NCI-H2029 treated with DMSO at 0.1 percent for 48 hours (cell line): Measurements from ENCODE around the gene PCDHGA7.
"Not testable (repeated sequence)": the region's sequence is repeated elsewhere in the genome, so short reads cannot be mapped to it uniquely, and the experiment has no call there.

Experiments
- DNase-seq: peaks from one replicate; lab custom pipeline; 2025; lab: John Stamatoyannopoulos, UW

PCDHGA7 gene

DNA sequence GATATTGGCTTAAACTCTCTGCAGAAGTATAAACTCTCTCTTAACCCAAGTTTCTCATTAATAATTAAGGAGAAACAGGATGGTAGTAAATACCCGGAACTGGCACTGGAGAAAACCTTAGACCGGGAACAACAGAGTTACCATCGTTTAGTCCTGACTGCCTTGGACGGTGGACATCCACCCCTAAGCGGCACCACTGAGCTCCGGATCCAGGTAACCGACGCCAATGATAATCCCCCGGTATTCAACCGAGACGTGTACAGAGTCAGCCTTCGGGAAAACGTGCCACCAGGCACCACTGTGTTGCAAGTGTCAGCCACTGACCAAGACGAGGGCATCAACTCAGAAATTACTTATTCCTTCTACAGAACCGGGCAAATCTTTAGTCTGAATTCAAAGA, 16.1 kb downstream of the PCDHGA7 start:
- DNase-seq: no peak

GRCh38 chr5:141399555-141400258, 17.2 kb downstream of the PCDHGA7 start:
- no peak for DNase-seq

DNA sequence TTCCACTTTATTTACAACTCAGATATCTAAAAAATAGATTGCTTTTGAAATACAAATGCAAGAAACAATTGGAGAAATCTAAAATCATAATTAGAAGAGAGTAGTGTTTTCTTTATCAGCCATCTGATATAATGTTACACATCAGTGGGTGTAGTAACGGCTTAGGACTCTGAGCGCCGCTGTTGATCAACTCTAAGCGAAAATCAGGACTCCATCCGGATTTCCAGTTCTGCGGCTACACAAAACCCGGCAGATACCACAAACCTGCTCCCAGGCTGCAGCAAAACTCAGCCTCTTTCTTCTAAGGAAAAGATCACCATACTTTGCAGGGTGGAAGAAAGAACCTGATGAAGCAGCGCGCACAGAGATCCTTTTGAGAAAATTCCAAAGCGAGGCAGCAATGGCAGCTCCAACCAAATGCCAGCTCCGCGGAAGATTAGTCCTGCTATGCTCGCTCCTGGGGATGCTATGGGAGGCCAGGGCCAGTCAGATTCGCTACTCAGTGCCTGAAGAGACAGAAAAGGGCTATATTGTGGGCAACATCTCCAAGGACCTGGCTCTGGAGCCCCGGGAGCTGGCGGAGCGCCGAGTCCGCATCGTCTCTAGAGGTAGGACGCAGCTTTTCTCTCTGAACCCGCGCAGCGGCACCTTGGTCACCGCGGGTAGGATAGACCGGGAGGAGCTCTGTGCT, 20.2 kb downstream of the PCDHGA7 start, which contains the start of gene PCDHGA9:
Gene PCDHGA9 (plus strand): TSS at position 226 of the 691 bp plus-strand sequence. CDS start 175 bp downstream, at position 401.
- no peak for DNase-seq

DNA sequence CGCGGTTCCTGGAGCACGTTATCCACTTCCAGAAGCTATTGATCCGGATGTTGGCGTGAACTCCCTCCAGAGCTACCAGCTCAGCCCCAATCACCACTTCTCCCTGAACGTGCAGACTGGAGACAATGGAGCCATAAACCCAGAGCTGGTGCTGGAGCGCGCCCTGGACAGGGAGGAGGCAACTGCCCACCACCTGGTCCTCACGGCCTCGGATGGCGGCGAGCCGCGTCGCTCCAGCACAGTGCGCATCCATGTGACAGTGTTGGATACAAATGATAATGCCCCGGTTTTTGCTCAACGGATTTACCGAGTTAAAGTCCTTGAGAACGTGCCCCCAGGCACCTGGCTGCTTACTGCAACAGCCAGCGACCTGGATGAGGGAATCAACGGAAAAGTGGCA, 20.8 kb downstream of the PCDHGA7 start:
- DNase-seq: no peak

GRCh38 chr5:141407790-141408505, 25.4 kb downstream of the PCDHGA7 start, which contains the start of gene PCDHGB6:
Gene PCDHGB6, plus strand, starts transcription at chr5:141408021. Its CDS starts 182 bp downstream, at chr5:141408203.
- DNase-seq: not testable (repeated sequence)

GRCh38 chr5:141409598-141410306, 27.2 kb downstream of the PCDHGA7 start:
- DNase-seq: no peak

DNA sequence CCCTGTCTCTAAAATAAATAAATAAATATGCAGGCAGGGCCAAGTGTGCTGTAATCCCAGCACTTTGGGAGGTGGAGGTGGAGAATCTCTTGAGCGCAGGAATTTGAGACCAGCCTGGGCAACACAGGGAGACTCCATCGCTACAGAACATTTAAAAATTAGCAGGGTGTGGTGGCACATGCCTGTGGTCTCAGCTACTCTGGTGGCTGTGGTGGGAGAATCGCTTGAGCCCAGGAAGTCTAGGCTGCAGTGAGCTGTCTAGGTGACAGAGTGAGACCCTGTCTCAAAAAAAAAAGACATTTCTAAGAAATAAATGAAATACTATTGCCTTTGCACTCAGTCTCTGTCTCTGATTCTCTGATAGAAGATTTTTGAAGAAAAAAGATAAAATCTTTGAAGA, 29.0 kb downstream of the PCDHGA7 start:
- no peak for DNase-seq

- no peak for DNase-seq
Observed at GRCh38 chr5:141412854-141413539, 30.5 kb downstream of the PCDHGA7 start, which contains the start of gene PCDHGA10. Gene PCDHGA10, plus strand, starts transcription at chr5:141412987. Its CDS starts 189 bp downstream, at chr5:141413176.

DNA sequence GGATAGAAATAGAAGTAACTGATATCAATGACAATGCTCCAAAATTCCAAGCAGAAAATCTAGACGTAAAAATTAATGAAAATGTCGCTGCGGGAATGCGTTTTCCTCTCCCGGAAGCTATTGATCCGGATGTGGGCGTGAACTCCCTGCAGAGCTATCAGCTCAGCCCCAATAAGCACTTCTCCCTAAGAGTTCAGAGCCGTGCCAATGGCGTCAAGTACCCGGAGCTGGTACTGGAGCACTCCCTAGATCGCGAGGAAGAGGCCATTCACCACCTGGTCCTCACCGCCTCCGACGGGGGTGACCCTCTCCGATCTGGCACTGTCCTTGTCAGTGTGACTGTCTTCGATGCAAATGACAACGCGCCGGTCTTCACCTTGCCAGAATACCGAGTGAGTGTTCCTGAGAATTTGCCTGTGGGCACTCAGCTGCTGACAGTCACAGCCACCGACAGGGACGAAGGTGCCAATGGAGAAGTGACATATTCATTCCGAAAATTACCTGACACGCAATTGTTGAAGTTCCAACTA, 31.1 kb downstream of the PCDHGA7 start:
- DNase-seq: no peak

DNA sequence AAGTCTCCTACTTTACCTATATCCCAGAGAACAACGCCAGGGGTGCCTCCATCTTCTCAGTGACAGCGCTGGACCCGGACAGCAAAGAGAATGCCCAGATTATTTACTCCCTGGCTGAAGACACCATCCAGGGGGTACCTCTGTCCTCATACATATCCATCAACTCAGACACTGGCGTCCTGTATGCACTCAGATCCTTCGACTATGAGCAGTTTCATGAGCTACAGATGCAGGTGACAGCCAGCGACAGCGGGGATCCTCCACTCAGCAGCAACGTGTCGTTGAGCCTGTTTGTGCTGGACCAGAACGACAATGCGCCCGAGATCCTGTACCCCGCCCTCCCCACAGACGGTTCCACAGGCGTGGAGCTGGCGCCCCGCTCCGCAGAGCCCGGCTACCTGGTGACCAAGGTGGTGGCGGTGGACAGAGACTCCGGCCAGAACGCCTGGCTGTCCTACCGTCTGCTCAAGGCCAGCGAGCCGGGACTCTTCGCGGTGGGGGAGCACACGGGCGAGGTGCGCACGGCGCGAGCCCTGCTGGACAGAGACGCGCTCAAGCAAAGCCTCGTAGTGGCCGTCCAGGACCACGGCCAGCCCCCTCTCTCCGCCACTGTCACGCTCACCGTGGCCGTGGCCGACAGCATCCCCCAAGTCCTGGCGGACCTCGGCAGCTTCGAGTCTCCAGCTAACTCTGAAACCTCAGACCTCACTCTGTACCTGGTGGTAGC, 32.2 kb downstream of the PCDHGA7 start:
- DNase-seq: not testable (repeated sequence)

GRCh38 chr5:141415275-141415618, 32.7 kb downstream of the PCDHGA7 start:
- not testable (repeated sequence) for DNase-seq

- DNase-seq: not testable (repeated sequence)
Observed at GRCh38 chr5:141417494-141418172, 35.1 kb downstream of the PCDHGA7 start, which contains the start of gene PCDHGB7. Gene PCDHGB7, plus strand, starts transcription at chr5:141417677. Its CDS starts 183 bp downstream, at chr5:141417860.

- no peak for DNase-seq
Observed at GRCh38 chr5:141419074-141419880, 36.7 kb downstream of the PCDHGA7 start.

- DNase-seq: no peak
Observed at GRCh38 chr5:141420855-141421488, 38.4 kb downstream of the PCDHGA7 start, which contains the start of gene PCDHGA11. Gene PCDHGA11, plus strand, starts transcription at chr5:141421051. Its CDS starts 177 bp downstream, at chr5:141421228.

- DNase-seq: no peak
Observed at GRCh38 chr5:141421489-141421855, 38.9 kb downstream of the PCDHGA7 start.

DNA sequence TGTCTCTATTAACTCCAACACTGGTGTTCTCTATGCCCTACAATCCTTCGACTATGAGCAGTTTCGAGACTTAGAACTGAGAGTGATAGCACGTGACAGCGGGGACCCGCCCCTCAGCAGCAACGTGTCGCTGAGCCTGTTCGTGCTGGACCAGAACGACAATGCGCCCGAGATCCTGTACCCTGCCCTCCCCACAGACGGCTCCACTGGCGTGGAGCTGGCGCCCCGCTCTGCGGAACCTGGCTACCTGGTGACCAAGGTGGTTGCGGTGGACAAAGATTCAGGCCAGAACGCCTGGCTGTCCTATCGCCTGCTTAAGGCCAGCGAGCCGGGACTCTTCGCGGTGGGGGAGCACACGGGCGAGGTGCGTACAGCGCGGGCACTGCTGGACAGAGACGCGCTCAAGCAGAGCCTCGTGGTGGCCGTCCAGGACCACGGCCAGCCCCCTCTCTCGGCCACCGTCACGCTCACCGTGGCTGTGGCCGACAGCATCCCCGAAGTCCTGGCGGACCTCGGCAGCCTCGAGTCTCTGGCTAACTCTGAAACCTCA, 40.3 kb downstream of the PCDHGA7 start:
- DNase-seq: no peak

- DNase-seq: no peak
Observed at GRCh38 chr5:141427783-141428426, 45.4 kb downstream of the PCDHGA7 start.
